NCI-H524 treated with DMSO at 0.1 percent for 48 hours (cell line): ENCODE results near the gene SPIRE1.
"Not testable (repeated sequence)": the region's sequence is repeated elsewhere in the genome, so short reads cannot be mapped to it uniquely, and the experiment has no call there.

ENCODE experiments used
- DNase-seq: peaks from one replicate; lab custom pipeline; 2025; lab: John Stamatoyannopoulos, UW

The SPIRE1 gene

DNA sequence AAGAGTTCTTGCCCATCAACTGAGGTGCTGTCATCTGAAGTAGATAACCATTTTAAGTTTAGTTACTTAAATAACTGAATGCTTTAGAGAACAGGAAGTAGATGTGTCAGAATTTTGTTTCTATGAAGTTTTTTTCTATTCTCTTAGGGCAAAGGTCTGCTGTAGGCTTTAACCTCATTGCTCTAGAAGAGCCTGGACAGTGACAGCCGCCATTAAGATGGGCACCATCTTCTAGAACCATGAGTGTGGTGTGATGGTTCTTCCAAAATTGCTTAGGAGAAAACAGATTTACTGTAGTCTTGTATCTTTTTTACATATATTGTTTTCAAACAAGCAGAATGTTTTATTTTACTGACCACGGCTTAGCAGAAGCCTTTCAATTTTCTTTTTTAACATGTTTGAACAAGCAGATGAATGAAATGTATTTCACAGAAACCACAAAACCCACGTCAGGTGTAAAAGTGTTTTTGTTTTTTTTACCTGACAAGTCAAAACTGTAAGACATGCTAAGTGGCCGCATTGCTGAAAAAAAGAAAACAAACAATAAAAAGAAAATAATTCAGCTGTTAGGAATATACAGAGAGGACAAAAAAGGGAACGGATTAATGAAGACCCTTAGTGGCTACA lies 172.3 kb downstream of the SPIRE1 start:
- DNase-seq, result no peak

DNA sequence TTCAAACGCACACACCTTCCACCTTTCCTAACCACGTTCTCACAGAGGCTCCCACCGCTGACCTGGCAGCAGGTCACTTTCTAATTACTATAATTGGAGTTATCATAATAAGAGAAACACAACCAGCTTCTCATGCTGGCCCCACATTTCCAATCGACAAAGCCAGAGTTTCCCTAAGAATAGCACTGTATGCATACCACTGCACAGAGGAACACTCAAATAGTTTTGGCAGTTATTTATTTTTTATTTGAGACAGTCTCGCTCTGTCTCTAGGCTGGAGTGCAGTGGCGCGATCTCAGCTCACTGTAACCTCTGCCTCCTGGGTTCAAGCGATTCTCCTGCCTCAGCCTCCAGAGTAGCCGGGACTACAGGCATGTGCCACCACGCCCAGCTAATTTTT lies 176.0 kb downstream of the SPIRE1 start:
- not testable (repeated sequence) for DNase-seq

DNA sequence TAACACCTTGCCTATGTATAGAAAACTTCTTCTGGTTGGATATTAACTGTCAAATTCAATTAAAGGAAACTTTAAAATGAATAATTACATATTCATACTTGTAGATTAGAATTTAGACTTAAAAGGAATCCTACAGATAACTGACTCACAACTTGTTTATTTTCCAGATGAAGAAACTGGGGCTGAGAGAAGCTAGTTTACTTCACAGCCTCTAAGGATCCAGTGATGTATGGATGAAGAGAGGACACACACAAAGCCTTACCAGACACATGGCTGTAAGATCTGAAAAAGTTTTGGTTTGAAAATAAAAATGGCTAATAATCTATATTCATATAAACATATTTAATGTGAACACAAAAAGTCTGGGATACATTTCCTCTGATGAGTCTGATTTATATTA lies 177.9 kb downstream of the SPIRE1 start:
- DNase-seq, result no peak

- DNase-seq, result no peak
Measured at GRCh38 chr18:12479536-12479935, 178.4 kb downstream of the SPIRE1 start.

DNA sequence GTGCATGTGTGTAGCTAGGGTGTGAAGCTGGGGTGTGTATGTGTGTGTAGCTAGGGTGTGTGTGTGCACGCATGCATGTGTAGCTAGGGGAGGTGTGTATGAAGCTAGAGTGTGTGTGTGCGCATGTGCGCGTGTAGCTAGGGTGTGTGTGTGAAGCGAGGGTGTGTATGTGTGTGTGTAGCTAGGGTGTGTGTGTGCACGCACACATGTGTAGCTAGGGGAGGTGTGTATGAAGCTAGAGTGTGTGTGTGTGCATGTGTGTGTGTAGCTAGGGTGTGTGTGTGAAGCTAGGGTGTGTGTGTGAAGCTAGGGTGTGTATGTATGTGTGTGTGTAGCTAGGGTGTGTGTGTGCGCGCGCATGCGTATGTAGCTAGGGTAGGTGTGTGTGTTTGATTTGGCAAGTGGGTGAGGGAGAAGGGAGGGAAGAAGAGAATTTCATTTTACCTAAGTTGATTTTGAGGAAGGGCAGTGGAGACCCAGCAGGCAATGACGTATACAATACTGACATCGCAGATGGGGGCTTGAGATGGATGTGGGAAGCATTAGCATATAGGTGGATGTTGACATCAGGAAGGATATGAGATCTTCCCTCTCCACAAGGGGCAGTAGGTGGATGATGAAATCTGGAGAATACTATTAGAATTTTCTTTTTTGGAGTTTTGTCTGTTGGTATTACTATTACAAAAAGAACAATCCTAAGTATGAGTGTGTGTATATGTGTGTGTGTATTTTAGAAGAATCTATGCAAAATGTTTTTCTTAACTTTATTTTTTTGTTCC lies 179.4 kb downstream of the SPIRE1 start:
- DNase-seq, result no peak

GRCh38 chr18:12477606-12478005 lies 180.3 kb downstream of the SPIRE1 start:
- no peak for DNase-seq

- no peak for DNase-seq
Measured at GRCh38 chr18:12476955-12477354, 181.0 kb downstream of the SPIRE1 start.

DNA sequence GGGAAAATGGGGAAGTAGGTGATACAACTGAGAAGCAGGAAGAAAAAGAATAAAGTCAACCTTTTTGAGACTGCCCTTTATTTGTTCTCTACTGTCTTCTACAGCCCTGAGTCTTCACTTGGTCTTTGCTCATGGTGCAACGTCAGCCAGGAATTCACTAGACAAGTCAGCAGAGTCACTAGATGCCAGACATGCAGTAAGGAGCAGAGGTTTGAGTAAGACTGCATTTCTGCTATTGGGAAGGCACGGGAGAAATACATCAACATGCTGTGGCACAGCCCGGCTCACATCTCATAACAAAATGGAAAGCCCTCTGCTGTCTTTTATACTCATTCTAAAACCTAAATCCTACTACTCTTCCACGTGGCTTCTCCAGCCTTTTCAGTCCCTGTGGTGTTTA lies 183.0 kb downstream of the SPIRE1 start:
- no peak for DNase-seq

DNA sequence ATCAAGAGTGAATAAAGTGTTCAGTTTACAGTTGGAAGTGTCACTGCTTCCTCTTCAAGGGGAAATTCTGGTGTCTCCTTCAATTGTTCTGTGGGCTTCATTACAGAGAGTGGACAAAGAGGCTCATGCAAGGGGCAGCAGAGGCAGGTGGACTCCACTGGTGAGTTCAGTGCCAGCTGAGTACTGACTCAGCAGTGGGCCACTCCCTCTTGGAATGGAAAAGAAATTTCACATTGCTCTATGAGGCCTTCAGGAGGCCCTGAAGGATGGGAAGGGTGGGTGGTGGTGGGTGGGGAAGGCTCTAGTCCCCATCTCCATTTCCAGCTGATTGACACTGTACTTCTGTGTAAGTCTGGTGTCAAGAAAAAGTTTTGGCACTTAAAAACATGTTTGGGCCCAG lies 183.8 kb downstream of the SPIRE1 start:
- DNase-seq, result no peak

DNA sequence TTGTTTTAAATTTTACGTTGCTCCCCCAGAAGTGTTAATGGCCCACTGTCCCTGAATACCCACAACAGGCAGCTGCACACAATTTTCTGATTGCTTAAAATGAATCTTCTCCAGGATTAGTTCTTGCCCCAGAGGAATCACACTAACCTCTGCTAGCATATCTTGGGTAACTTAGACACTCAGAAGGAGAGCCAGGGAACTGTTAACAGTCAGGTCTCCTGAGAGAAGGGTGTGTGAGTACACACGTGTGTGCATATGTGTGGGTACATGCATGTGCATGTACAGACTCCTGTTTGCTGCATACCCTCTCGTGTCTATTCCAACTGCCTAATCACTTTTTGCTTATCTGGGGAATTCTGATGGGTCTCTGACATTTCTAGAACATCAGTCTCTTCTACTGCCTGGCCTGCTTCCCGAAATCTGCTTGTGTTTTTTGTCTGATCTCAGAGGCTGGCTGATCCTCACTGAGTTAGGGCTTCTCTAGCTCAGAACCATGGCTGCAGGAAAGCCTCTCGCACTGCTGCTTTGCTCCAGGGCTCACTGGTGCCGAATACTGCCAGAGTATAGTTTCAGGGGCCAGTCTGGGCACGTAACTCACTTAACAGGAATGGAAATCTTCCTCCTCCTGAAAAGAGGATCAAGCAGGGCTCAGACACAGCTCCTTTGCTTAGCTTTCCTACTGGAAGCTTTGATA lies 187.4 kb downstream of the SPIRE1 start:
- no peak for DNase-seq

- DNase-seq, result no peak
Measured at GRCh38 chr18:12468445-12468844, 189.5 kb downstream of the SPIRE1 start.

- no peak for DNase-seq
Measured at GRCh38 chr18:12464731-12465130, 193.2 kb downstream of the SPIRE1 start.

- DNase-seq, result no peak
Measured at GRCh38 chr18:12463191-12463590, 194.7 kb downstream of the SPIRE1 start.

- no peak for DNase-seq
Measured at GRCh38 chr18:12462242-12462641, 195.7 kb downstream of the SPIRE1 start.

- no peak for DNase-seq
Measured at GRCh38 chr18:12461326-12461725, 196.6 kb downstream of the SPIRE1 start.

GRCh38 chr18:12460874-12461273 lies 197.0 kb downstream of the SPIRE1 start:
- no peak for DNase-seq

DNA sequence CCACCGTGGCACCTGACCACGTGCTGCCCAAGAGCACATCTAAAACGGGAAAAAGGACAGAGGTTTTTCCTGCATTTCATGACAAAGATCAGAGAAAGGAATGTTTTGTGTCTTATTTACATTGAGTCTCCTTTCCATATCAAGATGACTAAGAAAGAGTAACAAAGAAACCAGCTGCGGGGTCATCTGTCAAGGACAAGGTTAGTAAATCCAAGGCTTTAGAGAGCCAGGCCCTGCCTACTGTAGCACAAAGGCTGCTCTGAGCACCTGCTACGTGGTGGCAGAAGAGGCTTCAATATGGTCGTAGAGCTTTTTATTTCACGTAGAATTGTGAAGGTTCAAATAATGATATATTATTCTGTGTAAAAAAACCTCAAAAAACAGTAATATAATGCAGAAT lies 199.1 kb downstream of the SPIRE1 start:
- DNase-seq, result no peak

- peak; percentile 90 for DNase-seq
Measured at GRCh38 chr18:12456441-12456840, 201.5 kb downstream of the SPIRE1 start.

DNA sequence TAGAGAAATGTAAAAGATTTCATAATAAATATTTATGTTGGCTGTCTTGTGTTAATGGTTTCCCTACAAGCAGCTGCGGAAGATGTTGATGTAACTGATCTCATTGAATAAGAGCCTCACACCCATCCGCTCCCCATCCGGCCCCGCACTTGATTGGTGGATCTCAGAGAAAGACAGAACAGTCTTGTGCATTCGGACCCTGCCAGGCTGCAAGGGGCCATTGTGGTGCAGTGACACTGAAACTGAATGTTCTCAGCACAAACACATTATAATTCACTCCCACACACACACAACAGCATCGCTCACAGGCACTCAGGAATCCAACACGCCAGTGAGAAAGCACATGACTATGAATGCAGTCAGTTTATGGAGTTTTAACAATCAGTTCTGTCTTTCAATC lies 202.4 kb downstream of the SPIRE1 start:
- peak; percentile 4 for DNase-seq

- no peak for DNase-seq
Measured at GRCh38 chr18:12452784-12453183, 205.1 kb downstream of the SPIRE1 start.

- DNase-seq, result no peak
Measured at GRCh38 chr18:12451428-12451827, 206.5 kb downstream of the SPIRE1 start.

DNA sequence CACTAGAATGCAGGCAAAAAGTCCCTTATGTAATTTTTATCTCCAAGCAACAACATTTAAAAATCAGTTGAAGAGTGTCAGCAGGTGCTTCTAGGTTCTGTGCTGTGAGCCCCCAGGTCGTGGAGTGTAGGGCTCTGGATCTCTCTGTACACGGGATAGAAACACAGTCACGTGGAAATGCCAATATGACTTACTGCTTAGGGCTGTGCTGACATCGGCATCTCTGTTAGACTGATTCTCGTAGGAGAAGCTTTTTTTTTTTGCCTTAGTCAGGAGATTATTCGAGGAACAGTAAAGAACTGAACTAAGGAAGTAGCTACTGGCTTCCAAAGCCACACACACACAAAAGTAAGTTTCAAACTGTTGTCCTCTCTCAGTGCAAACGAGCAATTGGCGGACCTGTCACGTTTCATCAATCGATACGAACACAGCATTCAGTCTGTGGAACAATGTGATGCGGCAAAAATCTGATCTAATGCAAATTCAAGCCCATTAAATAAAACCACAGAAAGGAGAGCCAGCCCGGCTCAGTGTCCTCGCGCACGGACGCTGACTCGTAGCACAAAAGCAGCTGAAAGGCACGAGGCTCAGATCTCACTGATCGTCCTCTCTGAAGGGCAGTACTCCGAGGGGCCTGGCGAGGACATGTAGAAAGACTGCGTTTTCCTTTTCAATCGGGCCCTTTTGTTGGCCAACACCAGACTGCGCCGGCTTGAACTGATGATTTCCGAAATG lies 208.7 kb downstream of the SPIRE1 start:
- DNase-seq, result no peak

DNA sequence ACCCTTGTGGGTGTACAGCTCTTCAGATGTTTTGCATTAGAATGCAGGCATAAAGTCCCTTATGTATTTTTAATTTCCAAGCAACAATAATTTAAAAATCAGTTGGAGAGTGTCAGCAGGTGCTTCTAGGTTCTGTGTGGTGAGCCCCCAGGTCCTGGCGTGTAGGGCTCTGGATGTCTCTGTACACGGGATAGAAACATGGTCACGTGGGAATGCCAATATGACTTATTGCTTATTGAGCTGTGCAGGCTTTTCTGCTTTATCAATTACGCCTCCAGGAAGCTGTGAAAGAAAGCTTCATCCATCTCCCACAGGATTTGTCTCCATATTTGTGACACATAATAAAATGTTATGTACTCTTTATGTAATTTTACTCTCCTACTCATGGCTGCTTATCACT lies 212.4 kb downstream of the SPIRE1 start:
- no peak for DNase-seq
